Measurements from ENCODE around the gene LTBP2.

Gene LTBP2

GRCh38 chr14:74526854-74527585, 85.0 kb downstream of the LTBP2 start:
- no peak for DNase-seq (ENCODE audit: low read depth)

GRCh38 chr14:74525361-74525851, 86.6 kb downstream of the LTBP2 start:
- DNase-seq (ENCODE audit: low read depth) = no peak

GRCh38 chr14:74524812-74525135, 87.3 kb downstream of the LTBP2 start:
- DNase-seq (ENCODE audit: low read depth) = no peak

GRCh38 chr14:74524076-74524811, 87.8 kb downstream of the LTBP2 start:
- no peak for DNase-seq (ENCODE audit: low read depth)

GRCh38 chr14:74522740-74523139, 89.3 kb downstream of the LTBP2 start:
- no peak for DNase-seq (ENCODE audit: low read depth)

- no peak for DNase-seq (ENCODE audit: low read depth)
Measured at GRCh38 chr14:74521756-74522155, 90.3 kb downstream of the LTBP2 start.

- DNase-seq (ENCODE audit: low read depth) = no peak
Measured at GRCh38 chr14:74519316-74520074, 92.5 kb downstream of the LTBP2 start.

GRCh38 chr14:74518221-74518620, 93.8 kb downstream of the LTBP2 start:
- DNase-seq (ENCODE audit: low read depth) = no peak

GRCh38 chr14:74517731-74518130, 94.3 kb downstream of the LTBP2 start:
- DNase-seq (ENCODE audit: low read depth) = no peak

- DNase-seq (ENCODE audit: low read depth) = no peak
Measured at GRCh38 chr14:74516451-74517160, 95.4 kb downstream of the LTBP2 start.

GRCh38 chr14:74515891-74516412, 96.1 kb downstream of the LTBP2 start:
- DNase-seq (ENCODE audit: low read depth) = no peak

- DNase-seq (ENCODE audit: low read depth) = no peak
Measured at GRCh38 chr14:74514471-74514941, 97.5 kb downstream of the LTBP2 start.

- DNase-seq (ENCODE audit: low read depth) = no peak
Measured at GRCh38 chr14:74511966-74512830, 99.8 kb downstream of the LTBP2 start.

- DNase-seq (ENCODE audit: low read depth) = no peak
Measured at GRCh38 chr14:74510959-74511409, 101.1 kb downstream of the LTBP2 start.

- DNase-seq (ENCODE audit: low read depth) = no peak
Measured at GRCh38 chr14:74510223-74510931, 101.7 kb downstream of the LTBP2 start.

GRCh38 chr14:74509587-74510222, 102.3 kb downstream of the LTBP2 start:
- DNase-seq (ENCODE audit: low read depth) = no peak

- no peak for DNase-seq (ENCODE audit: low read depth)
Measured at GRCh38 chr14:74508844-74509428, 103.1 kb downstream of the LTBP2 start.

- DNase-seq (ENCODE audit: low read depth) = no peak
Measured at GRCh38 chr14:74508292-74508731, 103.7 kb downstream of the LTBP2 start.

GRCh38 chr14:74507840-74508239, 104.2 kb downstream of the LTBP2 start:
- no peak for DNase-seq (ENCODE audit: low read depth)

All from stimulated activated CD8-positive, alpha-beta memory T cell treated with anti-CD3 and anti-CD28 coated beads, Interleukin-15, amount 100 ng/mL, for 1 hour (primary cell).